GM21423 (cell line): ENCODE measurements around the gene SGK1.

Experiments used
- ATAC-seq: cut with Tn5 transposase; IDR thresholded peaks from one replicate; pipeline ENCODE4 v1.9.1; 2021; ENCODE audit warnings: mild to moderate bottlenecking, moderate library complexity; ENCODE audit not compliant: unreplicated experiment

SGK1 gene

DNA sequence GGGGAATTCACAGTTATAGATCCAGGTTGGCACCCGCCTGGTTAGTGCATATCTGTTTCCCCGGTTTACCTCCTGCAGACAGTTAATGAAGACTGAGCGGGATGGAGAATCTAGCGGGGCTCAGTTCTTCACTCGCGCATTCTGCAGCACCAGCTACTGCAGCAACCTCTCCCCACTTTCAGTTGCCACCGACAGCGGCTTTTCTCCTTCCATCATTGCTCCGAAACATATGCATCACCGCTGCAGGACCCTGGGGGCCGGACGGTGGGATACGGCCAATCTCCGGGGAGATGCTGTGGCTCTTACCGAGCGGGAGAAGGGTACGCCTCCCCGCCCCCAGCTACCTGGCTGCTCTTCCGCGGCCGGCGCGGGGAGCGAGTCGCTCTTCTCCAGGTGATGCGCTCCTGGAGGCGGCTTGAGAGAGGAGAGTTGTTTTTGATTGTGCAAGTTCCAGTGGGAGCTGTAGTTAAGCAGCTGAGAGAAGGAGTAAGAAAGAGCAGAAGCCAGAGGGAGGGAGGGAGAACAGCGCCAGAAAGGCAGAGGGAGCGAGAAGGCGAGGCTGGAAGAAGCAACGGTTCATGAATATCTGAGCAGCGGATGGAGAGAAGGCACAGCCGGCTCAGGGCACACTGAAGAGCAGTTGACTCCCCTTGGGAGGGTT, at the start of gene SGK1:
Gene SGK1 (minus strand): TSS at position 642 of the 661 bp plus-strand sequence. CDS start 652 bp downstream, outside the sequence.
- no peak for ATAC-seq

DNA sequence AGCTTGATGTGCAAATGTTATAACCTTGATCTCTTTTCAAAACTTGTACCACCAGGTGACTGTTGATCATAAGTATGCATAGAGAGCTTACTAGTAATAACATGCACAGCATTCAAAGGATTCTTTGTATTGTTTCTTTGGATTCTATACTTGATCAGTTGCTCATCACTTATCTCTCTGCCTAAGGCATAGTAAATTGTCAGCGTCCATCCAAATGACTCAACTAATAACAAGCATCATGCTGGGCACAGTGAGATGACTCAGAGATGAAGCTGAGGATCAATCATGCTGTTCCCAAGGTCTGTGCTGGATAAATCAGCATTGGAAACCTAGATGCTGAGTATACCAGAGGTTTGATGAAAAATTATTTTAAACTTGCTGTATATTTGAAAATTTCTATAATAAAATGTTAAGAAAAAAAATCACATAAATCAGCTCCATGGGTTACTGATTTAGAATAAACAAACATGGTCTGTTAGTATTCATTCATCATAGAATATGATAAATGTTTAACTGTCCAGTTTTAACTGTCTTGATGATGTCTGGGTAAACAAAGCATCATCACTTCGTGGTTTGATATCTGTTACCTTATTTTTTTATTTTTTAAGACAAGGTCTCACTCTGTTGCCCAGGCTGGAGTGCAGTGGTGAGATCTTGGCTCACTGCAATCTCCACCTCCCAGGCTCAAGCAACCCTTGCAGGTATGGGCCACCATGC, 45.6 kb upstream of the SGK1 start:
- no peak for ATAC-seq

DNA sequence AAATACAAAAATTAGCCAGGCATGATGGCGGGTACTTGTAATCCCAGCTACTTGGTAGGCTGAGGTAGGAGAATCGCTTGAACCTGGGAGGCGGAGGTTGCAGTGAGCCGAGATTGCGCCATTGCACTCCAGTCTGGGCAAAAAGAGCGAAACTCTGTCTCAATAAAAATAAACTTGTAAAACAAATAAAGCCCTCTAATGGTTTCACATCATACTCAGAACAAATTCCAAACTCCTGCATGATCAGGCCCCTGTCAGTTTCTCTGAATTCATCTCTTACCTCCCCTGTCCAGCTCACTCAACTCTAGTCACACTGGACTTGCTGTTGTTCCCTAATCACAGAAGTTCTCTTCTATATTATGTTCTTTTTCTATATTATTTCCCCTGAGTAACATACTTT, 43.1 kb upstream of the SGK1 start:
- no peak for ATAC-seq

DNA sequence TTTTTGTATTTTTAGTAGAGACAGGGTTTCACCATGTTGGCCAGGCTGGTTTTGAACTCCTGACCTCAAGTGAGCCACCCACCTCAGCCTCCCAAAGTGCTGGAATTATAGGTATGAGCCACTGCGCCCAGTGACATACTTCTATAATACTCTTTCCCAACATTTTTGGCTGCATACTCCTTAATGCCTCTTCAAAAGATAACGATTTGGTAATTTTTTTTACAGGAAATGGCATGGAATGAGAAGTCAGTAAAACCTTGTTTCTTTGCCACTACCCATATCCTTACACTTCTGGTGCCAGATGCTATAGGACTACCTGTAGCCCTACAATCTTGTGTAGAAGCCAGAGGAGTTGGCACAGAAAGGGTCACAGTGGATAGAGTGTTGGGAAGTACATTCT, 41.4 kb upstream of the SGK1 start:
- ATAC-seq = no peak

DNA sequence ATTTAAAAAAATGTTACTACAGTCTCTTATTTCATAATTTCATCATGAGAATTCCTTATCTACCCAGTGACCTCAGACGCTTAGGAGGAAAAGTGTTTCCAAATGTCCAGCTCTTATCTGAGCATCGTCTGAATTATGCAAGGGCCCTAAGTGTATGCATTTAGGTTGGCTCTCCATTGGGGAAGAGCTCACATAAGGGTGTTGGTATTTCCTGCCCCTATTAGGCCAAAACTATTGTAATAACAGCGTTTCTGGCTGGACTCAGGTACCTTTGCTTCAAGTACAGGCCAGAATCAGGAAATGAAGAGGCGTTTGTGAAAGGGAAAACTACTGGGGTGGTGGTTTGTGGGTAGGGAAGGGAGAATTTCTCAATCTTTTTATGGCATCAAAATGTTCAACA, 40.4 kb upstream of the SGK1 start:
- ATAC-seq = no peak

DNA sequence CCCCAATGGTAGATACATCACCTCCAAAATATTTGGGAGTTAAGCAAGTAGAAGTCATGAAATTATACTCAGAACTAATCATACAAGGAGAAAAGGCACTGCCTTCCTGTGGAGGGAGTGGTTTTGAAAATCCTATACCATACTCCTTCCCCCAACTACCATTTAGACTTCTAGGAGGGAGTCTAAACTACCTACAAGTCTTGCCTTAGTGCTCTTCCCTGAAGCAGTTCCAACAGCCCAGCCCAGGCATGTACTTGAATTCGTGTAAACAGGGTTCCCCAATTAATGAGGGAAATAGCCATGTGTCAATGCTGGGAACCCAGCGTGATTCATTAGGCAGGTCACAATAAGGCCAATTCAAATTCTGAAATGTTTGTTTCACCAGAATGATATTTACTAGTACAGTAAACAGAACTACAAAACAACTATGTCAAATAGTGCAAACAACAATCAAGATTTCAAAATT, 39.1 kb upstream of the SGK1 start:
- no peak for ATAC-seq

DNA sequence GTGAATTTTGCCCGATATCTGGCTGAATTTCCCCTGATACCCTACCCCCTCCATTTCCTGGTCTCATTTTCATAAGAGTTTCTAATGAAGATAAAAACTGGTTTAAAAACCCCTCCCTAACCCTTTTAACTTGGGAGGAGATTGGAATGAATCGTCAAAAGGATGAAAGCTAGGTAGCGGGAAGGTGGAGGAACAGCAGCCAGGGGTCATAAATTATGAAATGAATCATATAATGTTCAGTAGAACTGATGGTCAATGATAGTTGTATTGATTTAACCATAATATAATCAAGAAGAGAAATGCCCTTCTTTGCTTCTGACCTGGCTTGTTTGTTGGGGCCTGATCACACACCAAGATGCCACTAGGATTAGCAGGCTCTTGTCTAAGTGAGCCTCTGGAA, 38.5 kb upstream of the SGK1 start:
- no peak for ATAC-seq

DNA sequence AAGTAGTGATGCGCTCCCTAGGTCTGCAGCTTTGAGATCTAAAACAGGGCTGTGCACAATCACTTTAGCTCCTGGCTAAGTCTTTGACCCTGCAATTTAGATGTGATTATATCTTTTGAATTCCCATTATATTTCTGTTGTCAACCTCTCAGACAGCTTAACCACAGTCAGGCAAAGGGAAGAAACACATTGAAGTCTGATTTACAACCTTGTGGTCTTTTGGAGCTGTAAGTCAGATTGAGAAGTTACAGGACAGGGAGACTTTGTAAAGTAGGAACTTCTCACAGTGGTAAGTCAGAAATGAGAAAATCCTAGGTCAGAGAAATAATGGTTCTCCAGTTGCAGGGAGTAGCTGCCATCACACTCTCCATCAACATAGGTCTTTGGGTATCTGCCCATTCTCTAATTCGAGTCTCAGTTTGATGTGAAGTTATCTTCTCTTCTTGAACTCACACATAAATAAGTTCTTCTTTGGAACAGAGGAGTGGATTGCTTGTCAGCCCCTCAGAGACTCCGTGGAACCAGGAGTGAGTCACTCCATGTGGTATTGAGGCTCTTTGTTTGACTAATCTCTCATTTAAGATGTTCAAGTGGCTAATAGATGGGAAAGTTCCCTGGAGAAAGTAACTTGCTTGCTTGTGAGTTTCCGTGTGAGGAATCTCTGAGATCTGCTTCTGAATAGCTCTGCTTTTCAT, 35.0 kb upstream of the SGK1 start:
- ATAC-seq = no peak

DNA sequence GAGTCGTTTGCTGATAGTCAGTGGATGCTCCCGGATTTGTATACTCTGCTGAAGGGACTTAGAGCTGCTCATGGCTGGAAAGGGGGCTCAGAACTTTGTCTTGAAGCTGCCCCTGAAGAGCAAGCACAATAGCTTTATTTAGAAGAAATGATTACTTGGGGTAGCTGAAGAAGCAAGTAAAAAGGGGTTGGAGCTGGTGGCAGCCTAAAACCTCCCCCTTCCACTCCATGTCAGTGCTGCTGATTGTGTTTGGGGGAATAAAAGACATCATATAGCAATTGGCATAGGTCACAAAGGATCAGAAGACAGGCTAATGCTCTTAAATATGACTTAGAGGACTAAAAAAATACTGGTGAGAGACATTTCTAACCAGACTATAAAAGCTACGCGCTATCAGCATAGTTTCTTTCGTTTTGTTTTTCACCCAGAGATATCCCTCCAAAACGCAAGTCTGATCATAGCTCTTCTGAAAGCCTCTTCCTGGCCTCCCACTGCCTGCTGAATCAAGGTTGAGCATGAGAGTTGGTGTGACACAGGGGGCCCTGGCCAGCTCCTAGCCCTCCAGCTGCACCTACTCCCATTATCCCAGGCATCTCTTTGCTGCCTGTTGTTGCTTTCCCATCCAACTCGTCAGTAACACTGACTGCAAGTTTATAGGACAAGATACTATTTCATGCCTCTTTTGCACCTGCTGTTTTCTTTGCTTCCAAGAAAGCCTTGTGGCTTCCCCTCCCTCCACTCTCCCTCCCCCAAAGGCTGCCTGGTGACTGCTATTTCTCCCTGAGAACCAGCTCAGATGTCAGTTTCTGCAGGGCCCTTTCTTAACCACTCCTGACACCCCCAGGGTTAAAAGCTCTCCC, 33.9 kb upstream of the SGK1 start:
- no peak for ATAC-seq

DNA sequence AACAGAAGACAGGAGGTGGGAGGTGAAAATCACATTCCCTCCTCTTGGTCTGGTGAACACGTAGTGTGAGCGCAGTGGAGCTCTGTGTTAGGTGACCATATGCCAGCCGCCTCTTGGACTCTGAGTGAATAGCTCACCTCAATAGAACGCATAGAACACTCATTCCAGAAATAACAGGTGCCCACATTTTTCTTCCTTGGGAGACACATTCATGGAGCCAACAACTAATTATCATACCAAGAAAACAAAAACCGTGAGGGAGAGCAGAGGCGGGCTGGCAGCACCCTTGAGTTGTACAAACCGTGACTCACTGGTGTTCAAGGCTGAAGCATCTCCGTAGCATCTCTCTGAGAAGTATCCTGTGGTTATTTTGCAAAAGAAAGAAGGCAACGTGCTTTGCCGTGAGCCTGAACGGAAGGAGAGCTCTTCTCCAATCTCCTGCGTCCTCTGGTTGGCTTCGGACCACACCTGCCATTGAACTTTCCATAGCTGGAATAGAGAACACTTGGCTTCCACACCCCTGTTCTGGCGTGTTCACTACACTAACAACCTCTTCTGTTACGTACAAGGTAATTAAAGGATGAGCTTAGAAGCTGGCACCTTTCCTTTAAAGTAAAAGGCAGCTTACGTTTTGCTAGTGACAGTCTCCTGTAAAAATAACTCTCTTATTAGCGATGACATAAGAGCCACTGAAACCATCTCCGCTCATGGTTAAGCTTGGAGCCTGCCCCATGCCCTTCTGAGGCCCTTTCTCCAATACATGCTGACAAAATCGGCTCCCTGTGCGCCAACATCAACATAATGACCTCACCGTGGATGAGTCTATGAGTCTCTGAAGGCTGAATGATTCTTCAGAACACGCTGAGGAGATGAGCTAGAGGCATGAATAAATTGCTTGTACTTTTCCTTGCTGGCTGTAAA, 30.2 kb upstream of the SGK1 start:
- ATAC-seq = no peak

DNA sequence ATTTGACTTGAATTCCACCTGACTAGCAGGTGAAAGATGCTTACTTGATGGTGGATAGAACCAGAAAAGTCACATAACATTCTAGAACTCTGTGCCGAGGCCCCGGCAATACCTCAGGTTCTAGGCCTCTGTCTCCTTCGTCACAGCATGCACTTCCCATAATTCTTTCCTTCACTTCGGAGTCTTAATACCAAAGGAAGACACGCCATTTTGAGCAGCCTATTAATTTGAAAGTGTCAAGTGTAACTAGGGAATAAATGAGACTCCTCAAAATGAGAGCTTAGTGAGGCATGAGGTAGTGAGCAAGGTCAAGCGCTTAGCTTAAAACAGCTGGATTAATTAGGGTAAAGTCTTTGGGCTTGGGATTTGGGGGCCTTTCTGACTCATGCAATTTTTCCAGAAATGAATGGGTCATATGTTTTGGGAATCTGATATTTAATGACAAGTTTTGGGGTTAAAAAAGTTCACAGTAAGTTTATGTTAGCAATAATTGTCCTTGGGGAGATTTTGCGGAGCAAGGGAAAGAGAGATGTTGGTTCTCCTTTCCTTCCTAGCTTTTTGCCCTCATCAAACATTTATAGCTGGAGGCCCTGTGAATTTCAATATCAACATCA, 29.1 kb upstream of the SGK1 start:
- ATAC-seq = no peak

DNA sequence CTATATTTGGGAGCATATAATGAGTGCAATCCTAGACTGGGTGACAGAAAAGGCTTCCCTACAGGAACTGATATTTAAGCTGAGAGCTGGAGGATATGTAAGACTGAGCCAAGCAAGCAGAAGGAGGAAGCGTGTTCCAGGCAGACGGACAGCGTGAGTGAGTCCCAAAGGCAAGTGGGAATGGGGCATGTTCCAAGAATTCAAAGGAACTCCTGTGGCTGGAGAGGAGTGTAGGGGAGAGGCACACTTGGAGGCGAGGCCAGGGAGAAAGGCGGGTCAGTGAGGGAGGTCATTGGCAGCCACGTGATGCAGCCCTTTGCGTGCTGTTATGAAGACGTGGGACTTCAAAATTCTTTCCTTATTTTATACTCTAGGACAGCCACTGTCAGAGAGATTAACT, 27.9 kb upstream of the SGK1 start:
- ATAC-seq = no peak

DNA sequence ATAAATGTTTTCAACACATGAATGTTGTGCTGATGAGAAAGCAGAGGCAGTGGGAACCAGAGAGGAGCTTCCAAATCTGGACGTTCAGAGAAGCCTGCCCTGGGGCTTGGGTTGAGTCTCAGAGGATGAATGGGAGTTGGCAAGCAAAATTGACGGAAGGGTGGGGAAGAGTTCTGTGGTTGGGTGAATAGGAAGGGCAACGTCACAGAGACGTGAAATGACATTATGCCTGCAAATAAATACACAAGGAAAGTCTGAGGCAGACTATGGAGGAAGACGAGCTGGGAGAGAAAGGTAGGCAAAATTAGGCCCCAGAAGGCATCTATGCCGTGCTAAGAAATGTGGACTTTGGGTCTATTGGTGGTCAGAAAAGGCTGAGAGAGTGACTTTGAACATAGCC, 25.2 kb upstream of the SGK1 start:
- ATAC-seq = no peak

DNA sequence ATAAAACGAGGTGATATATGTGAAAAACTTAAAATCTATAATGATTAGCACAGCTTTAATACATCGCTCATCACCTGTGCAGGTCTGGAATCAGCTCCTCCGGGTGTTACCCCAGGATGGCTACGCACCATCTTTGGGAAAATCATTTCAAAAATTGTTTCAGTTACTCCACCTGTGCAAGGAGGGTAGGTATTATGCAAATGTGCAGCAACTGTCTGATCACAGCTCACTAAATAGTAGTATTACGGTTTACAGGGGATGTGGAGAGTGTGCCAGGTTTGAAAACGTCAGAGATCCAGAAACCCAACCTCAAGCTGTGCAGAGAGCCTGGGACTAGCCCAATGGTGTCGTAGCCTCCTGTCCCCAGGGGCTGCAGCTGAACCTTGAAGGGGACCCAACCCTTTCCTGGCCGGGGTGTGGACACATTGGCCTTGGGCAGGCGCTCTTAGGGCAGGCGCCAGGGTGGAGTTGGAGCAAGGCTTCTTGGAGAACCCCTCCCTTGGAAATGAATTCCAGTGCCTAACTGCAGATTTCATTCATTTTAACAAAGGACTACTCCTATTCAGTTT, 24.2 kb upstream of the SGK1 start:
- no peak for ATAC-seq

DNA sequence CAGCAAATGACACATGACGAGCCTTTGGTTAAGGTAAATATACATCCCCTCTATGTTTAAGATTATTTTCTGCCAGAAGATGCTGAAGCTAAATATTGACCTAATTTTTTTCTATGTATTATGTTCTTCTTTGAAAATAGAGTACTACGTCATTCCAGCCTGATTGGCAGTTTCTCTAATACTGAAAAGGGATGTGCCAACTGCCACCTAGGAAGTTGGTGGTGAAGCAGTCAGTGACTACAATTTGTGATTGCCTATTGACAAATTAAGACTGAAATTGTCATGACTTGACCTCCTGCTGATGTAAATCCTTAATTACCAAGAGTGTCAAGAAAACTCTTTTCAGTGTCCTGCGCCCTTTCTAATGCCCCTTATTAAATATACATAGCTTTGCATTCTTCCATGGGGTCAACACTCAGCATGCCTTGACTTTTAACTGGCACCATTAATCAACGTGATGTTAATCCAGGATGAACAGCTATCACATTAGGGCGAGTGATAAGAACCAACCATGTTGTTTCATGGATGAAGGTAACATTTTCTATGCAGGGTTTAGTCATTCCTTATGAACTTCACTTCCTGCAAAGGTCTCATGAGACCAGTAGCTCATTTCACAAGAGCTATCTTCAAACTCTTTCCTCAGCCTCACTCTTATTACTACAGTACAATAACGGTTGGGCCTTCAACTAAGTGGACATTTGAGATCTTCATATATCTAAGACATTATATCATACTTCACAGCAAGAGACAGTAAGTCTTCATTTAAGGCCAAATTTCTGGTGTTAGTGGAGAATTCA, 22.5 kb upstream of the SGK1 start:
- ATAC-seq = no peak

DNA sequence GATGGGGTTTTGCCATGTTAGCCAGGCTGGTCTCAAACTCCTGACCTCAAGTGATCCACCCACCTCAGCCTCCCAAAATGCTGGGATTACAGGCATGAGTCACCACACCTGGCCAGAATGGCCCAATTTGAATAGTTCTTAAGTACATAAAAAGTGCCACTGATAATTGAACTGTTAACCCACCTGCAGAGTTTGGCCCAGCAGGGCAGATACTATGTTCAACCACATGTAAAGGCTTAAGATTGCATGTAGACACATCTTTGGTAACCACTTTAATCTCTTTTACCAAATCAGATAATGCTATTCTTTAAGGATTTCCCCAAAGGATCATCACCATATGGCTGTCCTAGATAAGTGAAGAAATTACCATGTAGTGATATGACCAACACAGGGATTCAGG, 21.3 kb upstream of the SGK1 start:
- no peak for ATAC-seq

DNA sequence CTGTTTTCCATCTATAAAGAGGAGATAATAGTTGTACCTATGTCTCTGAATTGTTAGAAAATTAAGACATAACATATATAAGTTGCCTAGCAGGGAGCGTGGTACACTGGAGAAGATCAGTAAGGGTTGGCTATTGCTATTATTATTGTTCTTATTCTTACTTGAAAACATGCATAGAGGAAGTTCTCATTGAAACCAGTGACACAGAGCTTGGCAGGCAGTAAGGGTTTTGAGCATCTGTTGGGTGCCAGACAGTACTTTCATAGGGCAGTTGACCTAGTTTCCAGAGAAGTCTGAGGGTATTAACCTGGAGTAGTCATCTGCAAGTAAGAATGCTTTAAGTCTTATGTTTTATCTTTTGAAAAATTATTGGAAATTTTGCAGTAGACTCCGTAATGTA, 13.3 kb upstream of the SGK1 start:
- no peak for ATAC-seq

DNA sequence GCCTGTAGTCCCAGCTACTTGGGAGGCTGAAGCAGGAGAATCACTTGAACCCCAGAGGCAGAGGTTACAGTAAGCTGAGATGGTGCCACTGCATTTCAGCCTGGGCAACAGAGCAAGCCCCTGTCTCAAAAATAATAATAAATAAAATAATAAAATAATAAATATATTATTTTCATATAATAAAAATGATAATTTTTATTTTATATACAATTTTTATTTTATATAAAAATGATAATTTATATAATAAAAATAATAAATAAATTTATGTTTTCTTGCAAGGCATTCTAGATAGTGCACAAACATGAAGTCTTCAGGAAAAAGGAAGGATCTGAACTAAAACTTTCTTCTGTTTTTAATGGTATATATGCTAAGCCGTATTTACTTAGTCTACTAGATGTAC, 12.6 kb upstream of the SGK1 start:
- ATAC-seq = no peak

DNA sequence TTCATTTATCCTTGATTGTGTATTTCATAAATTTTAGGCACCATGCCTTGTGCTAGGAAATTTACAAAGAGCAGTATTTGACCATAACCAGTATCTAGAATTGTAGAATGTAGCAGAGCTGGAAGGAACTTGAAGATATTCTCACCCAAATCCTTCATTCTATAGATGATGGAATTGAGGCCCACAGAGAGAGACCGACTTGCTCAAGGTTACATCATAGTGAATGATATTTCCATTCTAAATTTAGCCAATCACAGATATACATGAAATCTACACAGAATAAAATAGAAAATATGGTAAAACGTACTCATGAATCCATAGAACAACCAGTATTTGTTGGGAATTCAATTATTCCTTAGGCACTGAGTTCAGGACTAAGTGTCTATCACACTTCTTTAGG, 10.9 kb upstream of the SGK1 start:
- no peak for ATAC-seq
